ENCODE results near the gene ACKR1.

Gene ACKR1

DNA sequence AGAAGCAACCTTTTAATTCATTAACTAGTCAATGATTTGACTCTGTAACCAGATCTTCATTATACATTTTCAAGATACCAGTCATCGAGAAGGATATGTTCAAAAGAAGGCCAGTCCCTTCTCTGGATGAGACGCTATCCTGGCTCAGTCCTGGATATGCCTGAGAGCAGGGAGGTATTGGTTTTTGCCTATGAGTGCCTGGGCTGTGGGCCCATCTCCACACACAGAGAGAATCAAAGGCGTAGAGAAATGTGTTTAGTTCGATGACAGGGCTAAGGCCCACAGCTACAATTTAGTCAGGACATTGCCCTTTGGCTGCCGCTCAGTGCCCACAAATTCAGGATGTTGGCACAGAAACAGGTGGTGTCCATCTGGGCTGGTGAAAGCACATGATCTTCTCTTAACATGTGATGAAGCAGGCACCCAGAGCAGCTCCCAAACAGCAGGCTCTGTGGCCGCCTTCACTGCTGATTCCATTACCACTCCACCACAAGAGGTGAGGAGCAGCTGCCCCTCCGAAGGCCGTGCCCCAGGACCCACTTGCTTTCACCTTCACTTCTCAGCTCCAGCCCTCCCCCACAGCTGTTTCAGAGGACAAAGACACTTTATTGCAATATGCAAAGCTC is 24.7 kb downstream of the ACKR1 start:
- Histone ChIP-seq H3K4me1 (ENCODE audit: insufficient read depth, low read length) (no peaks in the 10 kb centered on the region), H3K79me2 (ENCODE audit: insufficient read depth, low read length) (no peaks in the 10 kb centered on the region), H3K36me3 (ENCODE audit: insufficient read depth, low read length) (no peaks in the 10 kb centered on the region), H2AFZ (ENCODE audit: low read depth, low read length) (no peak overlapping the region), H3K27ac (ENCODE audit: low read length) (no peak overlapping the region), H4K20me1 (ENCODE audit: insufficient read depth, low read length) (no peaks in the 10 kb centered on the region), H3K9ac (ENCODE audit: low read depth, low read length) (no peak overlapping the region), H3K27me3 (ENCODE audit: insufficient read depth, low read length, poor library complexity) (no peaks in the 10 kb centered on the region), H3K9me3 (ENCODE audit: insufficient read depth, low read length, severe bottlenecking) (no peaks in the 10 kb centered on the region), H3K4me3 (ENCODE audit: low read depth in 1 of 2, low read length in 2 of 2) (no peak overlapping the region), H3K4me2 (ENCODE audit: insufficient read depth, low read length) (no peak overlapping the region)
- TF ChIP-seq, protein P1, sequence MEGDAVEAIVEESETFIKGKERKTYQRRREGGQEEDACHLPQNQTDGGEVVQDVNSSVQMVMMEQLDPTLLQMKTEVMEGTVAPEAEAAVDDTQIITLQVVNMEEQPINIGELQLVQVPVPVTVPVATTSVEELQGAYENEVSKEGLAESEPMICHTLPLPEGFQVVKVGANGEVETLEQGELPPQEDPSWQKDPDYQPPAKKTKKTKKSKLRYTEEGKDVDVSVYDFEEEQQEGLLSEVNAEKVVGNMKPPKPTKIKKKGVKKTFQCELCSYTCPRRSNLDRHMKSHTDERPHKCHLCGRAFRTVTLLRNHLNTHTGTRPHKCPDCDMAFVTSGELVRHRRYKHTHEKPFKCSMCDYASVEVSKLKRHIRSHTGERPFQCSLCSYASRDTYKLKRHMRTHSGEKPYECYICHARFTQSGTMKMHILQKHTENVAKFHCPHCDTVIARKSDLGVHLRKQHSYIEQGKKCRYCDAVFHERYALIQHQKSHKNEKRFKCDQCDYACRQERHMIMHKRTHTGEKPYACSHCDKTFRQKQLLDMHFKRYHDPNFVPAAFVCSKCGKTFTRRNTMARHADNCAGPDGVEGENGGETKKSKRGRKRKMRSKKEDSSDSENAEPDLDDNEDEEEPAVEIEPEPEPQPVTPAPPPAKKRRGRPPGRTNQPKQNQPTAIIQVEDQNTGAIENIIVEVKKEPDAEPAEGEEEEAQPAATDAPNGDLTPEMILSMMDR (IDR thresholded peaks at IDR 0.05; ENCODE audit: borderline replicate concordance, extremely low read depth, low read length, poor library complexity, severe bottlenecking), result no peak
- TF ChIP-seq EZH2 (IDR thresholded peaks at IDR 0.05; ENCODE audit: borderline replicate concordance, low read depth, low read length, severe bottlenecking), result no peak
- DNase-seq (no peak), ATAC-seq (ENCODE audit: insufficient read depth, low read depth) (no peak)

DNA sequence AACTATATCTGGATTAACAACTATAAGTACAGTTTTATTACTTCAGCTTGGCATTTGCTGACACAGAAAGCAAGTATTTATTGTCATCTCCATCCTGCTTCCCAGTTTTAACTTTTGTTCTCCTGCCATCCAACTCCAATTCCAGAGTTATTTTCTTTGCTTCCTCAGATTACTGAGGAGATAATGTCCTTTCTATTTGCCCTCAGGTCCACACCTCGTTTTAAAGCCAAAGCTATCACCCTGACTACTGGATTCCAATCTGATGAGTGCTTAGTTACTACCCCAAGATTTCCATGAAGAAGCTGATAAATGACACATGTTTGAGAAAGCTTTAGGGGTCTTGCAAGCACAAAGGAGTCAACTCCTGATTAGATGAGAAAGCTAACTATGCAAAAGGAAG is 25.2 kb downstream of the ACKR1 start:
- no peak overlapping the region for H3K4me2 ChIP-seq (ENCODE audit: insufficient read depth, low read length)
- TF ChIP-seq EZH2 (IDR thresholded peaks at IDR 0.05; ENCODE audit: borderline replicate concordance, low read depth, low read length, severe bottlenecking), result no peak
- TF ChIP-seq, protein P1 (IDR thresholded peaks at IDR 0.05; ENCODE audit: borderline replicate concordance, extremely low read depth, low read length, poor library complexity, severe bottlenecking), result no peak
- H3K79me2 ChIP-seq (ENCODE audit: insufficient read depth, low read length), result no peaks in the 10 kb centered on the region
- H3K4me3 ChIP-seq (ENCODE audit: low read depth in 1 of 2, low read length in 2 of 2), result no peak overlapping the region
- H4K20me1 ChIP-seq (ENCODE audit: insufficient read depth, low read length), result no peaks in the 10 kb centered on the region
- H3K36me3 ChIP-seq (ENCODE audit: insufficient read depth, low read length), result no peaks in the 10 kb centered on the region
- no peaks in the 10 kb centered on the region for H3K27me3 ChIP-seq (ENCODE audit: insufficient read depth, low read length, poor library complexity)
- DNase-seq (no peak), ATAC-seq (ENCODE audit: insufficient read depth, low read depth) (no peak)
- no peaks in the 10 kb centered on the region for H3K9me3 ChIP-seq (ENCODE audit: insufficient read depth, low read length, severe bottlenecking)
- no peak overlapping the region for H3K27ac ChIP-seq (ENCODE audit: low read length)
- no peak overlapping the region for H3K9ac ChIP-seq (ENCODE audit: low read depth, low read length)
- no peaks in the 10 kb centered on the region for H3K4me1 ChIP-seq (ENCODE audit: insufficient read depth, low read length)
- H2AFZ ChIP-seq (ENCODE audit: low read depth, low read length), result no peak overlapping the region

DNA sequence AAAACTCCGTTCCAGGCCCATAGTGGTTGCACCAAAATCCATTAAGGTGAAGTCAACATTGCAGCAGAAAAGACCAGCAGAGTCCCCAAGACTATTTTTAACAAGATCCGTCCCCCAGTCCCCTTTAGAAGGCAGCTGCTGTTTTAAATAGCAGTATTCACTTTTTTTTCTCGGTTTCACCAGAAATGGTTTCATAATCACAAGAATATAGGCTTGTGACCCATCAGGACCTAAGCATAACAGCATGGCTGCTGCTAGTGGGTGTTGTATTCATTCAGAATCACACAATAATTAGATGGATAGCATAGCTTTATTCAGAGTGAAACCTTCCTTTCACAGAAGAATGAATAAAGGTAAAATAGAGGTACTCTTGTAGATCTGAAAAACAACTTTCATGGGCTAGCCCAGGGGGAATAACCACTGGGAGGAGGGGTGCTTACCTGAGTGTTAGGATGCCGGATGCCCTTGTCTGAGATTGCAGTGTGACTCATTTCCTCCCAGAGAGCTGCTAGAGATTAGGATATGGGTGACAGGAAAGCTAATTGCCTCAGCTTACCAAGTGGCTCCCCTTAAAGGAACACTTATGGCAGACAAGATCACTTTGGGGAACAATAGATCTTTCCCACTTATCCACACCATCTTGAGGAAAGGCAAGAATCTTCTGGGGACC is 35.0 kb downstream of the ACKR1 start:
- Histone ChIP-seq H3K27me3 (ENCODE audit: insufficient read depth, low read length, poor library complexity) (no peaks in the 10 kb centered on the region), H3K9ac (ENCODE audit: low read depth, low read length) (no peak overlapping the region), H4K20me1 (ENCODE audit: insufficient read depth, low read length) (no peaks in the 10 kb centered on the region), H3K9me3 (ENCODE audit: insufficient read depth, low read length, severe bottlenecking) (no peaks in the 10 kb centered on the region), H3K36me3 (ENCODE audit: insufficient read depth, low read length) (no peaks in the 10 kb centered on the region), H3K4me3 (ENCODE audit: low read depth in 1 of 2, low read length in 2 of 2) (no peak overlapping the region), H3K27ac (ENCODE audit: low read length) (no peak overlapping the region), H3K4me2 (ENCODE audit: insufficient read depth, low read length) (no peak overlapping the region), H2AFZ (ENCODE audit: low read depth, low read length) (no peak overlapping the region), H3K4me1 (ENCODE audit: insufficient read depth, low read length) (no peaks in the 10 kb centered on the region), H3K79me2 (ENCODE audit: insufficient read depth, low read length) (no peaks in the 10 kb centered on the region)
- ATAC-seq (ENCODE audit: insufficient read depth, low read depth), result no peak
- TF ChIP-seq, protein P1 (IDR thresholded peaks at IDR 0.05; ENCODE audit: borderline replicate concordance, extremely low read depth, low read length, poor library complexity, severe bottlenecking), result no peak
- no peak for TF ChIP-seq EZH2 (IDR thresholded peaks at IDR 0.05; ENCODE audit: borderline replicate concordance, low read depth, low read length, severe bottlenecking)
- DNase-seq, result no peak
